ENCODE data around the gene JARID2. TPM values are rescaled to one million over a fixed set of nuclear protein-coding genes. Genes with fewer than 3 reads are reported as not detected.

Gene JARID2
- total and polyA plus RNA-seq, 2 of the 13 experiments (the other 11 are each of a cell fraction or from before 2014, with no cell fraction given), result 7.5 to 10.3 TPM

DNA sequence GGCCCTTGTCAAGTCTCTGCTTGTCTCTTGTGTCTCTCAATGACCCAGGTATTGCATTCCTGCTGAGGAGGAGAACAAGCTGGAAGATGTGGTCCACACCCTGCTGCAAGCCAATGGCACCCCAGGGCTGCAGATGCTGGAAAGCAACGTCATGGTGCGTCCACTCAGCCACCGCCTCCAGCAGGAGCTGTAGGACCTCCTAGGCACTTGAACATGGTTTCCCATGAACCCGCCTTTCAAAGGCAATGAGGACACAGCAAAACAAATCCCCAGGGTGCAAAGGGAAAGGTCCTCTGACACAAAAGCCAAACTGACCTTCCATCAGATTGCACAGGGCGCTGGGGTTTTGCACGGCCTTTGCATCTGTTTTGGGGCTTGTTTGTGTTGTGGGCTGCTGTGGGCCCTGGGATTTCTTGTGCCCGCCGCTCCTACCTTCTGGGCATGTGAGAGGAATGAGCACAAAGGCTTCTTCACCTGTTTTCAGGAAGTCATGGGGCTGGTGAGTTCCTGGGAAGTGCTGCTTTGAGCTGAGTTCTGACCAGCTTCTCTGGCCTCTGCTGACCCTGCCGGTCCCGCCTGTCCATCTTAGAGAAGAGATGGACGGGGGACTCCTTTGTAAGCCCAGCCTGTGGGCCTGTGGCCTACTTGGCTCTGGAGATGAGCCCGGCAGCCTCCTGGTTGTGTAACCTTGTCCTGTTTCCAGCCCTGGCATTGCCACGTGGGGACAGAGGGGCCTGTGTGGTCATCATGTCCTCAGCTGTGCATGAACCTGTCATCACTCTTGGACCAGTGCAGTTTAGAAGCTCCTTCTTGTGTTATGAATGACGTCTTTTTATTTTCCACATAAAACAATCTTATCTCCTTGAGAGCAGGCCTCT lies 265.6 kb downstream of the JARID2 start:
- Histone ChIP-seq H3K36me3 (replicated peaks in 1 of 2; ENCODE audit: control insufficient read depth in 1 of 2, insufficient read depth in 2 of 2, low read length in 2 of 2) (peaks cover 23 to 58% of the 10 kb centered on the region in 2 experiments), H3K9me3 (ENCODE audit: low read length) (no peaks in the 10 kb centered on the region), H3K27me3 (ENCODE audit: control insufficient read depth in 1 of 2, insufficient read depth in 2 of 2, low read length in 2 of 2) (no peaks in the 10 kb centered on the region), H3K4me1 (ENCODE audit: insufficient read depth, low read length) (peaks cover under 1% of the 10 kb centered on the region; the same call in 1 of the 2 replicates), H3K27ac (ENCODE audit: extremely low read length, insufficient read depth, low read length) (no peak overlapping the region), H3K4me2 (ENCODE audit: low read depth, low read length) (no peak overlapping the region), H2AFZ (ENCODE audit: low read length) (no peak overlapping the region), H4K20me1 (ENCODE audit: insufficient read depth, low read length) (no peaks in the 10 kb centered on the region), H3K79me2 (ENCODE audit: insufficient read depth, low read length) (no peaks in the 10 kb centered on the region), H3K9ac (ENCODE audit: insufficient read depth, low read depth, low read length) (no peak overlapping the region), H3K4me3 (replicated peaks in 1 of 3; ENCODE audit: insufficient read depth in 1 of 3, low read depth in 2 of 3, low read length in 3 of 3) (no peak overlapping the region)
- TF ChIP-seq PHF5A (CRISPR knock-in tag; IDR thresholded peaks at IDR 0.05; ENCODE audit: low read depth, unreplicated experiment) (no peak), CAMTA2 (CRISPR knock-in tag; IDR thresholded peaks at IDR 0.05; ENCODE audit: borderline replicate concordance) (no peak), SOX5 (CRISPR knock-in tag; IDR thresholded peaks at IDR 0.05; ENCODE audit: borderline replicate concordance) (no peak), ZNF235 (CRISPR knock-in tag; IDR thresholded peaks at IDR 0.05; ENCODE audit: borderline replicate concordance) (no peak), ZNF510 (CRISPR knock-in tag; IDR thresholded peaks at IDR 0.05; ENCODE audit: low read depth) (no peak), GATA4 (IDR thresholded peaks at IDR 0.05; ENCODE audit: borderline replicate concordance, low read depth) (no peak), KDM5A (IDR thresholded peaks at IDR 0.05; ENCODE audit: borderline replicate concordance, low read length) (no peak), AGO2 (optimal IDR thresholded peaks at IDR 0.05; ENCODE audit: low read depth, low read length) (peak; percentile 27), ADNP (CRISPR knock-in tag; IDR thresholded peaks at IDR 0.05) (no peak)
- TF ChIP-seq, protein P1, sequence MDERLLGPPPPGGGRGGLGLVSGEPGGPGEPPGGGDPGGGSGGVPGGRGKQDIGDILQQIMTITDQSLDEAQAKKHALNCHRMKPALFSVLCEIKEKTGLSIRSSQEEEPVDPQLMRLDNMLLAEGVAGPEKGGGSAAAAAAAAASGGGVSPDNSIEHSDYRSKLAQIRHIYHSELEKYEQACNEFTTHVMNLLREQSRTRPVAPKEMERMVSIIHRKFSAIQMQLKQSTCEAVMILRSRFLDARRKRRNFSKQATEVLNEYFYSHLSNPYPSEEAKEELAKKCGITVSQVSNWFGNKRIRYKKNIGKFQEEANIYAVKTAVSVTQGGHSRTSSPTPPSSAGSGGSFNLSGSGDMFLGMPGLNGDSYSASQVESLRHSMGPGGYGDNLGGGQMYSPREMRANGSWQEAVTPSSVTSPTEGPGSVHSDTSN (CRISPR knock-in tag; IDR thresholded peaks at IDR 0.05), result no peak
- TF ChIP-seq, protein P2, sequence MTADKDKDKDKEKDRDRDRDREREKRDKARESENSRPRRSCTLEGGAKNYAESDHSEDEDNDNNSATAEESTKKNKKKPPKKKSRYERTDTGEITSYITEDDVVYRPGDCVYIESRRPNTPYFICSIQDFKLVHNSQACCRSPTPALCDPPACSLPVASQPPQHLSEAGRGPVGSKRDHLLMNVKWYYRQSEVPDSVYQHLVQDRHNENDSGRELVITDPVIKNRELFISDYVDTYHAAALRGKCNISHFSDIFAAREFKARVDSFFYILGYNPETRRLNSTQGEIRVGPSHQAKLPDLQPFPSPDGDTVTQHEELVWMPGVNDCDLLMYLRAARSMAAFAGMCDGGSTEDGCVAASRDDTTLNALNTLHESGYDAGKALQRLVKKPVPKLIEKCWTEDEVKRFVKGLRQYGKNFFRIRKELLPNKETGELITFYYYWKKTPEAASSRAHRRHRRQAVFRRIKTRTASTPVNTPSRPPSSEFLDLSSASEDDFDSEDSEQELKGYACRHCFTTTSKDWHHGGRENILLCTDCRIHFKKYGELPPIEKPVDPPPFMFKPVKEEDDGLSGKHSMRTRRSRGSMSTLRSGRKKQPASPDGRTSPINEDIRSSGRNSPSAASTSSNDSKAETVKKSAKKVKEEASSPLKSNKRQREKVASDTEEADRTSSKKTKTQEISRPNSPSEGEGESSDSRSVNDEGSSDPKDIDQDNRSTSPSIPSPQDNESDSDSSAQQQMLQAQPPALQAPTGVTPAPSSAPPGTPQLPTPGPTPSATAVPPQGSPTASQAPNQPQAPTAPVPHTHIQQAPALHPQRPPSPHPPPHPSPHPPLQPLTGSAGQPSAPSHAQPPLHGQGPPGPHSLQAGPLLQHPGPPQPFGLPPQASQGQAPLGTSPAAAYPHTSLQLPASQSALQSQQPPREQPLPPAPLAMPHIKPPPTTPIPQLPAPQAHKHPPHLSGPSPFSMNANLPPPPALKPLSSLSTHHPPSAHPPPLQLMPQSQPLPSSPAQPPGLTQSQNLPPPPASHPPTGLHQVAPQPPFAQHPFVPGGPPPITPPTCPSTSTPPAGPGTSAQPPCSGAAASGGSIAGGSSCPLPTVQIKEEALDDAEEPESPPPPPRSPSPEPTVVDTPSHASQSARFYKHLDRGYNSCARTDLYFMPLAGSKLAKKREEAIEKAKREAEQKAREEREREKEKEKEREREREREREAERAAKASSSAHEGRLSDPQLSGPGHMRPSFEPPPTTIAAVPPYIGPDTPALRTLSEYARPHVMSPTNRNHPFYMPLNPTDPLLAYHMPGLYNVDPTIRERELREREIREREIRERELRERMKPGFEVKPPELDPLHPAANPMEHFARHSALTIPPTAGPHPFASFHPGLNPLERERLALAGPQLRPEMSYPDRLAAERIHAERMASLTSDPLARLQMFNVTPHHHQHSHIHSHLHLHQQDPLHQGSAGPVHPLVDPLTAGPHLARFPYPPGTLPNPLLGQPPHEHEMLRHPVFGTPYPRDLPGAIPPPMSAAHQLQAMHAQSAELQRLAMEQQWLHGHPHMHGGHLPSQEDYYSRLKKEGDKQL (CRISPR knock-in tag; IDR thresholded peaks at IDR 0.05; ENCODE audit: low read depth), result no peak
- TF ChIP-seq, protein P3, sequence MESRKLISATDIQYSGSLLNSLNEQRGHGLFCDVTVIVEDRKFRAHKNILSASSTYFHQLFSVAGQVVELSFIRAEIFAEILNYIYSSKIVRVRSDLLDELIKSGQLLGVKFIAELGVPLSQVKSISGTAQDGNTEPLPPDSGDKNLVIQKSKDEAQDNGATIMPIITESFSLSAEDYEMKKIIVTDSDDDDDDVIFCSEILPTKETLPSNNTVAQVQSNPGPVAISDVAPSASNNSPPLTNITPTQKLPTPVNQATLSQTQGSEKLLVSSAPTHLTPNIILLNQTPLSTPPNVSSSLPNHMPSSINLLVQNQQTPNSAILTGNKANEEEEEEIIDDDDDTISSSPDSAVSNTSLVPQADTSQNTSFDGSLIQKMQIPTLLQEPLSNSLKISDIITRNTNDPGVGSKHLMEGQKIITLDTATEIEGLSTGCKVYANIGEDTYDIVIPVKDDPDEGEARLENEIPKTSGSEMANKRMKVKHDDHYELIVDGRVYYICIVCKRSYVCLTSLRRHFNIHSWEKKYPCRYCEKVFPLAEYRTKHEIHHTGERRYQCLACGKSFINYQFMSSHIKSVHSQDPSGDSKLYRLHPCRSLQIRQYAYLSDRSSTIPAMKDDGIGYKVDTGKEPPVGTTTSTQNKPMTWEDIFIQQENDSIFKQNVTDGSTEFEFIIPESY (CRISPR knock-in tag; IDR thresholded peaks at IDR 0.05), result 0 out of 2 replicates have a peak, but pooled peaks have one; percentile 24
- in situ Hi-C loops (cut with HindIII; ENCODE audit: extremely low pct_ligation_motif_present, low pct_unique_long_range_greater_than_20kb) (no loop called here), intact Hi-C loops (cut with micrococcal nuclease; ENCODE audit: unreplicated experiment) (no loop called here)
- DNase-seq (ENCODE audit: low spot score), result no peak
- ChIA-PET CTCF (ENCODE audit: low intra/inter-chr PET ratio, low total read pairs) (no interaction called here), POLR2A (no interaction called here)
- peak; percentile 5; the same call in 2 of the 3 replicates for ATAC-seq
- WGBS (ENCODE audit: low lambda C conversion rate), result 91% methylated on average over 11 of the region's 14 CpGs
- FAIRE-seq, result no peak
- BruUV-seq (replicated peaks), result no TSS peak

All from HepG2 (cell line).